Right ventricle myocardium superior (tissue), 1 donor: ENCODE data around the gene MOCOS. TPM values are rescaled to one million over a fixed set of nuclear protein-coding genes. Genes with fewer than 3 reads are reported as not detected.
"Not testable (repeated sequence)": the region's sequence is repeated elsewhere in the genome, so short reads cannot be mapped to it uniquely, and the experiment has no call there.

ENCODE experiments used
- ATAC-seq: fragments of 200-7000 bp; cut with Tn5 transposase; one replicate; pipeline ENCODE4 v1.9.1; 2020; ENCODE audit warnings: mild to moderate bottlenecking; ENCODE audit not compliant: poor library complexity
- DNase-seq: peaks from one replicate; pipeline ENCODE4 v3.0.0-alpha.2; 2020
- intact Hi-C: fragments of 100-400 bp; cut with DNase I; formaldehyde crosslinking; loops from one replicate; pipeline ENCODE4 v1.11.2; 2022
- total RNA-seq: library from RNA; stranded (reverse); fragmentation: NEBNext Ultra II Directional; extraction: Animal tissue kit (Norgen Biotek cat#: 25700); gene quantifications from one replicate; pipeline ENCODE4 v1.2.1, GENCODE V29; 2021
- donor health status: DM: no; HTN: yes; CAD: no; lungs with severe emphysema.

The MOCOS gene
- total RNA-seq, 1 donor from 2014 or later = 0.40 TPM

GRCh38 chr18:36195427-36196122 lies 8.3 kb downstream of the MOCOS start:
- peak; percentile 80 for ATAC-seq
- intact Hi-C loops = no loop called here
- no peak for DNase-seq

- ATAC-seq = no peak
- intact Hi-C loops = no loop called here
These were observed 9.1 kb downstream of the MOCOS start for GRCh38 chr18:36196238-36196995.

GRCh38 chr18:36197511-36198166 lies 10.3 kb downstream of the MOCOS start:
- intact Hi-C loops = no loop called here
- ATAC-seq (no peak), DNase-seq (no peak)

More at GRCh38 chr18:36196238-36196995, 9.1 kb downstream of the MOCOS start:
- DNase-seq = no peak

- ATAC-seq = no peak
- DNase-seq = no peak
- intact Hi-C loops = no loop called here
These were observed 12.5 kb downstream of the MOCOS start for GRCh38 chr18:36199691-36200295.

GRCh38 chr18:36200354-36200771 lies 13.1 kb downstream of the MOCOS start:
- intact Hi-C loops = no loop called here
- DNase-seq (no peak), ATAC-seq (no peak)

GRCh38 chr18:36201765-36202164 lies 14.5 kb downstream of the MOCOS start:
- intact Hi-C loops = no loop called here
- ATAC-seq (no peak), DNase-seq (no peak)

- intact Hi-C loops = no loop called here
- DNase-seq (no peak), ATAC-seq (no peak)
These were observed 16.1 kb downstream of the MOCOS start for GRCh38 chr18:36203360-36203895.

GRCh38 chr18:36205166-36205565 lies 17.9 kb downstream of the MOCOS start:
- DNase-seq = no peak
- intact Hi-C loops = no loop called here
- no peak for ATAC-seq

- DNase-seq = no peak
- intact Hi-C loops = no loop called here
- no peak for ATAC-seq
These were observed 20.0 kb downstream of the MOCOS start for GRCh38 chr18:36207303-36207702.

- ATAC-seq, DNase-seq, intact Hi-C loops: not testable (repeated sequence)
These were observed 20.7 kb downstream of the MOCOS start for GRCh38 chr18:36207969-36208368.

GRCh38 chr18:36211612-36212065 lies 24.3 kb downstream of the MOCOS start:
- intact Hi-C loops = no loop called here
- DNase-seq (no peak), ATAC-seq (no peak)

- DNase-seq (no peak), ATAC-seq (peak; percentile 45)
- intact Hi-C loops = no loop called here
These were observed 25.2 kb downstream of the MOCOS start for GRCh38 chr18:36212301-36213171.

- ATAC-seq = no peak
- intact Hi-C loops = no loop called here
- DNase-seq = no peak
These were observed 27.5 kb downstream of the MOCOS start for GRCh38 chr18:36214811-36215210.

- DNase-seq = no peak
- ATAC-seq = no peak
- intact Hi-C loops = no loop called here
These were observed 28.3 kb downstream of the MOCOS start for GRCh38 chr18:36215577-36215976.

- DNase-seq (no peak), ATAC-seq (no peak)
- intact Hi-C loops = no loop called here
These were observed 30.1 kb downstream of the MOCOS start for GRCh38 chr18:36217348-36217747.

GRCh38 chr18:36229188-36229587 lies 41.9 kb downstream of the MOCOS start:
- DNase-seq = no peak
- ATAC-seq = no peak
- intact Hi-C loops = no loop called here

- DNase-seq, intact Hi-C loops, ATAC-seq: not testable (repeated sequence)
These were observed 53.2 kb downstream of the MOCOS start for GRCh38 chr18:36240510-36240909.

GRCh38 chr18:36241831-36242230 lies 54.5 kb downstream of the MOCOS start:
- ATAC-seq (no peak), DNase-seq (no peak)

More at GRCh38 chr18:36241831-36242230, 54.5 kb downstream of the MOCOS start:
- intact Hi-C loops = no loop called here
